LNCAP (cell line): ENCODE data around the gene USF2.

Experiments
- TF ChIP-seq, protein P1 (sequence below): fragments of 450-650 bp; IDR thresholded peaks from 2 replicates; pipeline ENCODE4 v1.5.1; 2017; ENCODE audit warnings: mild to moderate bottlenecking

The USF2 gene

DNA sequence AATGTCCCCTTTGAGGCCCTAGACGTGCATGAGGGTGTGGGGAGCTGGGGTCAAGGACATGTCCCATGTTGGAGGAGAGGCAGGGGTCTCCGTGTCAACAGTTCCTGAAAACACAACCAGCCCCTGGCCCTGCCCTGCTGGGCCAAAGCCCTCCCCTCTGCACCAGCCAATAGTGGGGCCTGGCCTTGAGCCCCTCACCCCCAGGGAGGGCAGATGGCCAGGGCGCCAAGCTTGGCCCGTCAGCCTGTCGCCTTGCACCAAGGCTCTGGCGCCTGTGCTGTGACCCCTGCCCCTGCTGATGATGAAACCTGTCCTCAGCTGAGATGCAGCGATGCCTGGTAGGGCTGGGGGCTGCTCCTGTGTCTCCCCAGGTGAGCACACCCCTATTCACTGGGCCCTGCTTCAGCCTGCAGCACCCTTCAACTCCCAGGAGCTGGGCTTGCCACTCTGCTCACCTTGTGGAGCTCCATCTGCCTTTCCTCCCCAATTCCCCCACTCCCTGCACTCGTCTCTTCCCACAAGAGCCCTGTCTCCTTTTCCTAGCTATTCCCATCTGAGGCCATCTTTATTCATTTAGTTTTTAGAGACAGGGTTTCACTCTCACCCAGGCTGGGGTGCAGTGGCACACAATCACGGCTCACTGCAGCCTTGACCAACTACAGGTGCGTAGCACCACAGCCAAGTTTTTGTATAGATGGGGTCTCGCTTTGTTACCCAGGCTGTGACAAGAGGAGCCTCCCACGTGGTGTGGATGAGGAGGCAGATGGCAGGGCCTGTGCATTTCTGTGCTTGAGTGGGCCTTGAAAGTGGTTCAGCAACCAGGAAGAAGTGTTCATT, 11.4 kb downstream of the USF2 start:
- TF ChIP-seq, protein P1, sequence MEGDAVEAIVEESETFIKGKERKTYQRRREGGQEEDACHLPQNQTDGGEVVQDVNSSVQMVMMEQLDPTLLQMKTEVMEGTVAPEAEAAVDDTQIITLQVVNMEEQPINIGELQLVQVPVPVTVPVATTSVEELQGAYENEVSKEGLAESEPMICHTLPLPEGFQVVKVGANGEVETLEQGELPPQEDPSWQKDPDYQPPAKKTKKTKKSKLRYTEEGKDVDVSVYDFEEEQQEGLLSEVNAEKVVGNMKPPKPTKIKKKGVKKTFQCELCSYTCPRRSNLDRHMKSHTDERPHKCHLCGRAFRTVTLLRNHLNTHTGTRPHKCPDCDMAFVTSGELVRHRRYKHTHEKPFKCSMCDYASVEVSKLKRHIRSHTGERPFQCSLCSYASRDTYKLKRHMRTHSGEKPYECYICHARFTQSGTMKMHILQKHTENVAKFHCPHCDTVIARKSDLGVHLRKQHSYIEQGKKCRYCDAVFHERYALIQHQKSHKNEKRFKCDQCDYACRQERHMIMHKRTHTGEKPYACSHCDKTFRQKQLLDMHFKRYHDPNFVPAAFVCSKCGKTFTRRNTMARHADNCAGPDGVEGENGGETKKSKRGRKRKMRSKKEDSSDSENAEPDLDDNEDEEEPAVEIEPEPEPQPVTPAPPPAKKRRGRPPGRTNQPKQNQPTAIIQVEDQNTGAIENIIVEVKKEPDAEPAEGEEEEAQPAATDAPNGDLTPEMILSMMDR: no peak

DNA sequence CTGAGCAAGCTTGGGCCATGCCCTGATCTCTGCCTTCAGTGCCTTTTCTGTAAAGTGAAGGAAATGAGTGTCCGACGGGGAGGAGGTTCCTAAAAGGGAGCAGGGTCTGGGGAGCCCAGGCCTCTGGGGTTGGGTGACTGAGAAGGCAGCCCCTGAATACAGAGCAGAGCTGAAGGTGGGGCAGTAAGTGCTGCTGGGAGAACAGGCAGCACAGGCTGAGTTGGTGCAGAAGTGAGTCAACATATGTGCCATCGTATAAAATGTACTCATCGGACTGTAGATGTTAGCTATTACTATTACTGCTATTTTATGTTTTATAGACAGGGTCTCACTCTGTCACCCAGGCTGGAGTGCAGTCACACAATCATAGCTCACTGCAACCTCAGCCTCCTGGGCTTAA, 12.5 kb downstream of the USF2 start:
- TF ChIP-seq, protein P1: no peak

- TF ChIP-seq, protein P1: no peak
Observed at GRCh38 chr19:35284153-35285094, 15.7 kb downstream of the USF2 start.

GRCh38 chr19:35285095-35285449, 16.3 kb downstream of the USF2 start:
- TF ChIP-seq, protein P1: no peak

DNA sequence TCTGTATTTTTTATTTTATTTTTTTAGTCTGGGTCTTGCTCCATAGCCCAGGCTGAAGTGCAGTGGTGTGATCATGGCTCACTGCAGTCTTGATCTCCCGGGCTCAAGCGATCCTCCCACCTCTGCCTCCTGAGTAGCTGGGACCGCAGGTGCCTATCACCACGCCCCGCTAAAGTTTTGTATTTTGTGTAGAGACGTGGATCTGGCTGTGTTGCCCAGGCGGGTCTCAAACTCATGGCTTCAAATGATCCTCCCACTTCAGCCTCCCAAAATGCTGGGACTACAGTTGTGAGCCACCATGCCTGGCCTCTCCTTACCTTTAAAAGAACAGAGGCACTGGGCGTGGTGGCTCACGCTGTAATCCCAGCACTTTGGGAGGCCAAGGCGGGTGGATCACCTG, 19.0 kb downstream of the USF2 start:
- TF ChIP-seq, protein P1: no peak

DNA sequence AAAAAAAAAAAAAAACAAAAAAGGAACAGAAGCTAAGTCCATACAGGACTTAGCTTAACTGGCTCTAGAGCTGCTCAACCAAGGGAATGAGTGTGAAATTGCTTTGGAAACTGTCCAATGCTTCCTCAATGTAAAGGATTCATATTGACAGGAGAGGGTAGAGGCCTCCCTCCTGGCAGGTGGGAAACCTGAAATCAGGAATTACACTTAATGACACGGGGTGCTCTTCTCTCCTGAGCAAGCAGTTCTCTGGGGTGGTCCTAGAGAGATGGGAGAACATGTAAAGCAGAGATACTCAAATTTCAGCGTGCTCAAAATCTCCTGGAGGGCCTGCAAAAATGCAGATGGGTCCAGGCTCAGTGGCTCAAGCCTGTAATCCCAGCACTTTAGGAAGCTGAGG, 19.6 kb downstream of the USF2 start:
- TF ChIP-seq, protein P1: no peak

GRCh38 chr19:35288906-35289305, 20.1 kb downstream of the USF2 start:
- TF ChIP-seq, protein P1: no peak
